HL-60 (cell line): ENCODE data around the gene LSM2.
"Not testable (repeated sequence)": the region's sequence is repeated elsewhere in the genome, so short reads cannot be mapped to it uniquely, and the experiment has no call there.

Experiments used
- DNase-seq, 2 experiments: peaks; one replicate each; pipeline ENCODE4 v3.0.0-alpha.2; 2010 to 2020; ENCODE audit warnings: low read depth in 1 of 2, low spot score in 1 of 2
- H3K27ac ChIP-seq: fragments of 250-450 bp; sonication (Bioruptor Pico); replicated peaks from 2 replicates; pipeline ENCODE4 v1.5.1; 2020; ENCODE audit warnings: mild to moderate bottlenecking, moderate library complexity
- H3K27me3 ChIP-seq: fragments of 250-450 bp; sonication (Bioruptor Pico); 2 replicates; pipeline ENCODE4 v1.5.1; 2021; ENCODE audit warnings: mild to moderate bottlenecking, moderate library complexity; ENCODE audit not compliant: insufficient read depth, poor library complexity, severe bottlenecking
- H3K4me3 ChIP-seq: replicated peaks from 2 replicates; pipeline ENCODE4 v1.5.1; 2011; ENCODE audit warnings: mild to moderate bottlenecking, control low read depth, low read length; ENCODE audit not compliant: insufficient read depth
- GABPA ChIP-seq: IDR thresholded peaks from 2 replicates; pipeline ENCODE4 v1.6.1; 2012; ENCODE audit warnings: low read depth
- POLR2AphosphoS5 ChIP-seq: IDR thresholded peaks from 2 replicates; pipeline ENCODE4 v1.6.1; 2012; ENCODE audit warnings: low read depth
- SPI1 ChIP-seq: IDR thresholded peaks from 2 replicates; pipeline ENCODE4 v1.6.1; 2012; ENCODE audit warnings: low read depth, mild to moderate bottlenecking, borderline replicate concordance
- TF ChIP-seq, protein P1 (sequence below): IDR thresholded peaks from one replicate; pipeline ENCODE4 v1.5.1; 2011; ENCODE audit warnings: low read length, control low read depth, inconsistent platforms; ENCODE audit not compliant: insufficient read depth
- TF ChIP-seq, protein P2 (sequence below): IDR thresholded peaks from 2 replicates; pipeline ENCODE4 v1.6.1; 2012; ENCODE audit warnings: low read depth; ENCODE audit not compliant: insufficient replicate concordance

LSM2 gene

GRCh38 chr6:31839779-31840126 lies 33.0 kb upstream of the LSM2 start:
- H3K27me3 ChIP-seq, H3K27ac ChIP-seq, H3K4me3 ChIP-seq, DNase-seq: not testable (repeated sequence)
- peak; percentile 31; the same call in 1 of the 2 replicates for TF ChIP-seq POLR2AphosphoS5

GRCh38 chr6:31838968-31839367 lies 32.2 kb upstream of the LSM2 start:
- TF ChIP-seq, protein P1, sequence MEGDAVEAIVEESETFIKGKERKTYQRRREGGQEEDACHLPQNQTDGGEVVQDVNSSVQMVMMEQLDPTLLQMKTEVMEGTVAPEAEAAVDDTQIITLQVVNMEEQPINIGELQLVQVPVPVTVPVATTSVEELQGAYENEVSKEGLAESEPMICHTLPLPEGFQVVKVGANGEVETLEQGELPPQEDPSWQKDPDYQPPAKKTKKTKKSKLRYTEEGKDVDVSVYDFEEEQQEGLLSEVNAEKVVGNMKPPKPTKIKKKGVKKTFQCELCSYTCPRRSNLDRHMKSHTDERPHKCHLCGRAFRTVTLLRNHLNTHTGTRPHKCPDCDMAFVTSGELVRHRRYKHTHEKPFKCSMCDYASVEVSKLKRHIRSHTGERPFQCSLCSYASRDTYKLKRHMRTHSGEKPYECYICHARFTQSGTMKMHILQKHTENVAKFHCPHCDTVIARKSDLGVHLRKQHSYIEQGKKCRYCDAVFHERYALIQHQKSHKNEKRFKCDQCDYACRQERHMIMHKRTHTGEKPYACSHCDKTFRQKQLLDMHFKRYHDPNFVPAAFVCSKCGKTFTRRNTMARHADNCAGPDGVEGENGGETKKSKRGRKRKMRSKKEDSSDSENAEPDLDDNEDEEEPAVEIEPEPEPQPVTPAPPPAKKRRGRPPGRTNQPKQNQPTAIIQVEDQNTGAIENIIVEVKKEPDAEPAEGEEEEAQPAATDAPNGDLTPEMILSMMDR, result no peak
- TF ChIP-seq POLR2AphosphoS5 (no peak), SPI1 (no peak), GABPA (no peak)
- TF ChIP-seq, protein P2, sequence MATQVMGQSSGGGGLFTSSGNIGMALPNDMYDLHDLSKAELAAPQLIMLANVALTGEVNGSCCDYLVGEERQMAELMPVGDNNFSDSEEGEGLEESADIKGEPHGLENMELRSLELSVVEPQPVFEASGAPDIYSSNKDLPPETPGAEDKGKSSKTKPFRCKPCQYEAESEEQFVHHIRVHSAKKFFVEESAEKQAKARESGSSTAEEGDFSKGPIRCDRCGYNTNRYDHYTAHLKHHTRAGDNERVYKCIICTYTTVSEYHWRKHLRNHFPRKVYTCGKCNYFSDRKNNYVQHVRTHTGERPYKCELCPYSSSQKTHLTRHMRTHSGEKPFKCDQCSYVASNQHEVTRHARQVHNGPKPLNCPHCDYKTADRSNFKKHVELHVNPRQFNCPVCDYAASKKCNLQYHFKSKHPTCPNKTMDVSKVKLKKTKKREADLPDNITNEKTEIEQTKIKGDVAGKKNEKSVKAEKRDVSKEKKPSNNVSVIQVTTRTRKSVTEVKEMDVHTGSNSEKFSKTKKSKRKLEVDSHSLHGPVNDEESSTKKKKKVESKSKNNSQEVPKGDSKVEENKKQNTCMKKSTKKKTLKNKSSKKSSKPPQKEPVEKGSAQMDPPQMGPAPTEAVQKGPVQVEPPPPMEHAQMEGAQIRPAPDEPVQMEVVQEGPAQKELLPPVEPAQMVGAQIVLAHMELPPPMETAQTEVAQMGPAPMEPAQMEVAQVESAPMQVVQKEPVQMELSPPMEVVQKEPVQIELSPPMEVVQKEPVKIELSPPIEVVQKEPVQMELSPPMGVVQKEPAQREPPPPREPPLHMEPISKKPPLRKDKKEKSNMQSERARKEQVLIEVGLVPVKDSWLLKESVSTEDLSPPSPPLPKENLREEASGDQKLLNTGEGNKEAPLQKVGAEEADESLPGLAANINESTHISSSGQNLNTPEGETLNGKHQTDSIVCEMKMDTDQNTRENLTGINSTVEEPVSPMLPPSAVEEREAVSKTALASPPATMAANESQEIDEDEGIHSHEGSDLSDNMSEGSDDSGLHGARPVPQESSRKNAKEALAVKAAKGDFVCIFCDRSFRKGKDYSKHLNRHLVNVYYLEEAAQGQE, result no peak
- DNase-seq, result no peak
- Histone ChIP-seq H3K4me3 (peak overlapping the region; percentile 1; the same call in 1 of the 2 replicates), H3K27me3 (no peaks in the 10 kb centered on the region), H3K27ac (no peak overlapping the region)

DNA sequence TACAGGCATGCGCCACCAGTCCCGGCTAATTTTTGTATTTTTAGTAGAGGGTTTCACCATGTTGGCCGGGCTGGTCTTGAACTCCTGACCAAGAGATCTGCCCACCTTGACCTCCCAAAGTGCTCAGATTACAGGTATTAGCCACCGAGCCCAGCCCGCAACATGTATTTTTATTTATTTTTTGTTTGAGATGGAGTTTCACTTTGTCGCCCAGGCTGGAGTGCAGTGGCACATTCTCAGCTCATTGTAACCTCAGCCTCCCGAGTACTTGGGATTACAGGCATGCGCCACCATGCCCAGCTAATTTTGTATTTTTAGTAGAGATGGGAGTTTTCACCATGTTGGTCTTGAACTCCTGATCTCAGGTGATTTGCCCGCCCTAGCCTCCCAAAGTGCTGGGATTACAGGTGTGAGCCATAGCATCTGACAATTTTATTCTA lies 31.4 kb upstream of the LSM2 start:
- not testable (repeated sequence) for DNase-seq, H3K27me3 ChIP-seq
- Histone ChIP-seq H3K27ac (peak overlapping the region; percentile 97), H3K4me3 (peak overlapping the region; percentile 63)
- peak; percentile 24; the same call in 1 of the 2 replicates for TF ChIP-seq POLR2AphosphoS5

GRCh38 chr6:31837369-31838113 lies 30.8 kb upstream of the LSM2 start:
- DNase-seq, result peak; percentile 56 to 61
- Histone ChIP-seq H3K27ac (peak overlapping the region; percentile 97), H3K4me3 (peak overlapping the region; percentile 63), H3K27me3 (no peaks in the 10 kb centered on the region)
- TF ChIP-seq POLR2AphosphoS5, result peak; percentile 24; the same call in 1 of the 2 replicates
- no peak for TF ChIP-seq GABPA

DNA sequence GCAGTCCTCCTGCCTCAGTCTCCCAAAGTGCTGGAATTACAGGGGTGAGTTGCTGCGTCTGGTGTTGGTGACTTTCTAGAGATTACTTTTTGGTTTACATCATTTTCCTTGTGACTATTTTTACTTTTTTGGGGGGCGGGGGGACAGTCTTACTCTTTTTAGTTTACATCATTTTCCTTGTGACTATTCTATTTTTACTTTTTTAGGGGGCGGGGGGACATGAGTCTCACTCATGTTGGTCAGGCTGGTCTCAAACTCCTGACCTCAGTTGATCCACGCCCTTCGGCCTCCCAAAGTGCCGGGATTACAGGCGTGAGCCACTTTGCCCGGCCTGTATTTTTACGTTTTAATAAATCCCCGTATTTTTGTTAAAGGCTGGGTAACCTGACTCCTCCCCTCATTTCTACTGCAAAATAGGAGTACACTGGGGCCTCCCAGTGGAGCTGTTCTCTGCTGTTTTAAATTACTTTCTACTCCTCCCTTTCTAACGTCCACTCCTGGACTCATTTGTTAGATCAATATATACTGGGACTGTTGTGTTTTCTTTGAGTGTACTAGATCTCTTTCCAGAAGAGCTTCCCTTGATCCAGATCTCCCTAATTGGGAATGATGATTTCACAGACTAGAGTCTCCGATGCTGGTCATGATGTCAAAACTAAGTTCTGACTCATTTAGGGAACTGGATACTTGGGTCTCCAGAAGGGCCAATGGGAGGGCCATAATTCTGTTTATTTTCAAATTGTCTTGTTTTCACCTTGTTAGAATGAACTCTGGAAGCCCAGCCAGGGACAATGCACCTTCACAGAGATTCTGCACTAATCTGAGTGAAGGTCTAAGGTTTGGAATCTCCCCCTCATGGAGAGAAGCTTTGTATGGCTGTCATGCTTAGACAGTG lies 30.0 kb upstream of the LSM2 start:
- no peaks in the 10 kb centered on the region for H3K27me3 ChIP-seq
- H3K27ac ChIP-seq, result peak overlapping the region; percentile 97
- TF ChIP-seq SPI1 (peak; percentile 65), GABPA (no peak)
- TF ChIP-seq, protein P1, result no peak
- peak overlapping the region; percentile 63 for H3K4me3 ChIP-seq
- DNase-seq, result no peak

DNA sequence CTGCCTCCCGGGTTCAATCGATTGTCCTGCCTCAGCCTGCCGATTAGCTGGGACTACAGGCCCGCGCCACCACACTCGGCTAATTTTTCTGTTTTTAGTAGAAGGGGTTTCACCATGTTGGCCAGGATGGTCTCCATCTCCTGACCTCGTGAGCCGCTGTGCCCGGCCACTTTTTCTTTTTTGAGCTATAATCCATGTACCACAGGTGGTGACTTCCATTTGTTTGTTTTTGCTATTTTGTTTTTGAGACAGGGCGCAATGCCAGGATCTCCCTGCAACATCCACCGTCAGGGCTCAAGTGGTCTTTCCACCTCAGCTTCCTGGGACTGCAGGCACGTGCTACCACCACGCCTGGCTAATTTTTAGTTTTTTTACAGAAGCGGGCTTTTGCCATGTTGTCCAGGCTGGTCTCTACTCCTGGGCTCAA lies 29.3 kb upstream of the LSM2 start:
- DNase-seq, result no peak
- TF ChIP-seq, protein P1, result no peak
- peak; percentile 66 for TF ChIP-seq POLR2AphosphoS5

More for the DNA sequence above, 29.3 kb upstream of the LSM2 start:
- Histone ChIP-seq H3K4me3 (peak overlapping the region; percentile 63), H3K27ac (peak overlapping the region; percentile 97), H3K27me3 (no peaks in the 10 kb centered on the region)
